Liver (tissue), 9 donors: ENCODE results near the gene GALNT9. TPM values are rescaled to one million over a fixed set of nuclear protein-coding genes. Genes with fewer than 3 reads are reported as not detected.

Source experiments
- DNase-seq: peaks from one replicate; pipeline ENCODE4 v3.0.0-alpha.2; 2017; ENCODE audit warnings: low spot score
- H3K27ac ChIP-seq, 2 donors: one replicate each; pipeline ENCODE4 v1.7.0; 2013; ENCODE audit warnings: inconsistent platforms in 2 of 2, low read length in 2 of 2, control low read depth in 1 of 2, low read depth in 1 of 2, mild to moderate bottlenecking in 1 of 2
- H3K27me3 ChIP-seq, 4 donors: one replicate each; pipeline versions ENCODE4 v1.6.1 to v1.7.0; 2013; ENCODE audit warnings: low read length in 3 of 4, inconsistent platforms in 1 of 4, mild to moderate bottlenecking in 1 of 4, moderate library complexity in 1 of 4; ENCODE audit not compliant: control insufficient read depth in 4 of 4, insufficient read depth in 4 of 4
- H3K36me3 ChIP-seq, 4 donors: one replicate each; pipeline versions ENCODE4 v1.6.1 to v1.7.0; 2013; ENCODE audit warnings: low read length in 3 of 4, mild to moderate bottlenecking in 3 of 4, low read depth in 1 of 4, moderate library complexity in 1 of 4; ENCODE audit not compliant: control insufficient read depth in 4 of 4, insufficient read depth in 3 of 4
- H3K4me1 ChIP-seq, 4 donors: one replicate each; pipeline versions ENCODE4 v1.6.1 to v1.7.0; 2013; ENCODE audit warnings: low read length in 3 of 4, mild to moderate bottlenecking in 3 of 4, moderate library complexity in 1 of 4; ENCODE audit not compliant: control insufficient read depth in 4 of 4, insufficient read depth in 4 of 4
- H3K4me3 ChIP-seq, 3 donors: one replicate each; pipeline versions ENCODE4 v1.6.1 to v1.7.0; 2013; ENCODE audit warnings: low read length in 3 of 3, control low read depth in 1 of 3, low read depth in 1 of 3, mild to moderate bottlenecking in 1 of 3
- H3K9ac ChIP-seq, 2 donors: one replicate each; pipeline ENCODE4 v1.7.0; 2013; ENCODE audit warnings: low read length in 2 of 2, mild to moderate bottlenecking in 2 of 2, moderate library complexity in 2 of 2, control low read depth in 1 of 2, low read depth in 1 of 2
- H3K9me3 ChIP-seq, 4 donors: one replicate each; pipeline versions ENCODE4 v1.6.1 to v1.7.0; 2013; ENCODE audit warnings: low read length in 3 of 4; ENCODE audit not compliant: control insufficient read depth in 4 of 4
- EGR1 ChIP-seq, 2 donors: IDR thresholded peaks; 2 replicates each; pipeline ENCODE4 v1.6.1; 2016 to 2018; ENCODE audit warnings: antibody characterized with exemption in 2 of 2, low read depth in 2 of 2
- FOXA1 ChIP-seq: IDR thresholded peaks from 2 replicates; pipeline ENCODE4 v1.6.1; 2016; ENCODE audit warnings: antibody characterized with exemption
- FOXA2 ChIP-seq: IDR thresholded peaks from 2 replicates; pipeline ENCODE4 v1.6.1; 2016; ENCODE audit warnings: antibody characterized with exemption
- GABPA ChIP-seq, 2 donors: IDR thresholded peaks in 1 of 2; conservative IDR thresholded peaks in 1 of 2; 2 replicates each; pipeline ENCODE4 v1.6.1; 2016; ENCODE audit warnings: antibody characterized with exemption in 2 of 2, mild to moderate bottlenecking in 1 of 2, moderate library complexity in 1 of 2
- HNF4A ChIP-seq, 2 donors: conservative IDR thresholded peaks; 2 replicates each; pipeline ENCODE4 v1.6.1; 2016; ENCODE audit warnings: antibody characterized with exemption in 2 of 2, mild to moderate bottlenecking in 2 of 2
- HNF4G ChIP-seq: IDR thresholded peaks from 2 replicates; pipeline ENCODE4 v1.6.1; 2016; ENCODE audit warnings: antibody characterized with exemption
- JUND ChIP-seq, 2 donors: IDR thresholded peaks; 2 replicates each; pipeline ENCODE4 v1.6.1; 2016; ENCODE audit warnings: antibody characterized with exemption in 2 of 2
- NR2F2 ChIP-seq: IDR thresholded peaks from 2 replicates; pipeline ENCODE4 v1.6.1; 2016; ENCODE audit warnings: antibody characterized with exemption
- RAD21 ChIP-seq, 2 donors: IDR thresholded peaks; 2 replicates each; pipeline ENCODE4 v1.6.1; 2016; ENCODE audit warnings: antibody characterized with exemption in 2 of 2, mild to moderate bottlenecking in 2 of 2
- RXRA ChIP-seq, 2 donors: IDR thresholded peaks; 2 replicates each; pipeline ENCODE4 v1.6.1; 2017 to 2018; ENCODE audit warnings: antibody characterized with exemption in 2 of 2, mild to moderate bottlenecking in 1 of 2
- SP1 ChIP-seq: IDR thresholded peaks from 2 replicates; pipeline ENCODE4 v1.6.1; 2018; ENCODE audit warnings: antibody characterized with exemption, mild to moderate bottlenecking
- TAF1 ChIP-seq: conservative IDR thresholded peaks from 2 replicates; pipeline ENCODE4 v1.6.1; 2016; ENCODE audit warnings: antibody characterized with exemption, mild to moderate bottlenecking
- YY1 ChIP-seq: IDR thresholded peaks from 2 replicates; pipeline ENCODE4 v1.6.1; 2016; ENCODE audit warnings: antibody characterized with exemption, mild to moderate bottlenecking
- WGBS: extraction: QIAGEN DNeasy Blood & Tissue Kit; methylation state at CpG from one replicate; pipeline ENCODE4 v1.1.7; 2013; 5-methylcytosine and 5-hydroxymethylcytosine counted together
- polyA plus RNA-seq, 2 donors: library from polyadenylated mRNA; stranded (reverse) in 1 of 2; unstranded in 1 of 2; fragments of 200-250 nt in 1 of 2; fragments of >200 nt in 1 of 2; fragmentation: Nextera tagmentation in 1 of 2; extraction: Ambion mirVana in 1 of 2; gene quantifications; one replicate each; pipeline versions ENCODE4 v1.2.1 to v1.2.3, GENCODE V29; 2013 to 2015
- total RNA-seq, 2 donors: library from RNA; depleted of rRNA; stranded (reverse); fragments of >200 nt; gene quantifications; one replicate each; pipeline ENCODE4 v1.2.3, GENCODE V29; 2014
- TF ChIP-seq, protein P1 (sequence below): IDR thresholded peaks from 2 replicates; pipeline ENCODE4 v1.6.1; 2016; ENCODE audit warnings: antibody characterized with exemption
- TF ChIP-seq, protein P2 (sequence below): IDR thresholded peaks from 2 replicates; pipeline ENCODE4 v1.6.1; 2016; ENCODE audit warnings: antibody characterized with exemption
- TF ChIP-seq, protein P3 (sequence below): IDR thresholded peaks from 2 replicates; pipeline ENCODE4 v1.6.1; 2016; ENCODE audit warnings: antibody characterized with exemption
- TF ChIP-seq, protein P4 (sequence below): fragments of 150-350 bp; IDR thresholded peaks from 2 replicates; pipeline ENCODE4 v1.5.1; 2017; ENCODE audit warnings: improper control_type of control experiment, low read depth, low read length; ENCODE audit not compliant: missing input control
- TF ChIP-seq, protein P5 (sequence below): IDR thresholded peaks from 2 replicates; pipeline ENCODE4 v1.6.1; 2016; ENCODE audit warnings: antibody characterized with exemption, mild to moderate bottlenecking
- donor health status: healthy.
- donor health status: healthy.
- donor health status: healthy.
- donor health status: healthy.
- donor health status: healthy.

Gene GALNT9
- total and polyA plus RNA-seq, 4 donors, result 0.05 to 0.25 (median 0.09) TPM; not detected in 1

GRCh38 chr12:132346471-132347175 lies 17.2 kb upstream of the GALNT9 start (continued):
- no peak for TF ChIP-seq JUND (IDR thresholded peaks at IDR 0.05)
- TF ChIP-seq, protein P1, sequence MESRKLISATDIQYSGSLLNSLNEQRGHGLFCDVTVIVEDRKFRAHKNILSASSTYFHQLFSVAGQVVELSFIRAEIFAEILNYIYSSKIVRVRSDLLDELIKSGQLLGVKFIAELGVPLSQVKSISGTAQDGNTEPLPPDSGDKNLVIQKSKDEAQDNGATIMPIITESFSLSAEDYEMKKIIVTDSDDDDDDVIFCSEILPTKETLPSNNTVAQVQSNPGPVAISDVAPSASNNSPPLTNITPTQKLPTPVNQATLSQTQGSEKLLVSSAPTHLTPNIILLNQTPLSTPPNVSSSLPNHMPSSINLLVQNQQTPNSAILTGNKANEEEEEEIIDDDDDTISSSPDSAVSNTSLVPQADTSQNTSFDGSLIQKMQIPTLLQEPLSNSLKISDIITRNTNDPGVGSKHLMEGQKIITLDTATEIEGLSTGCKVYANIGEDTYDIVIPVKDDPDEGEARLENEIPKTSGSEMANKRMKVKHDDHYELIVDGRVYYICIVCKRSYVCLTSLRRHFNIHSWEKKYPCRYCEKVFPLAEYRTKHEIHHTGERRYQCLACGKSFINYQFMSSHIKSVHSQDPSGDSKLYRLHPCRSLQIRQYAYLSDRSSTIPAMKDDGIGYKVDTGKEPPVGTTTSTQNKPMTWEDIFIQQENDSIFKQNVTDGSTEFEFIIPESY, result no peak
- TF ChIP-seq, protein P2, sequence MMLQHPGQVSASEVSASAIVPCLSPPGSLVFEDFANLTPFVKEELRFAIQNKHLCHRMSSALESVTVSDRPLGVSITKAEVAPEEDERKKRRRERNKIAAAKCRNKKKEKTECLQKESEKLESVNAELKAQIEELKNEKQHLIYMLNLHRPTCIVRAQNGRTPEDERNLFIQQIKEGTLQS, result no peak

DNA sequence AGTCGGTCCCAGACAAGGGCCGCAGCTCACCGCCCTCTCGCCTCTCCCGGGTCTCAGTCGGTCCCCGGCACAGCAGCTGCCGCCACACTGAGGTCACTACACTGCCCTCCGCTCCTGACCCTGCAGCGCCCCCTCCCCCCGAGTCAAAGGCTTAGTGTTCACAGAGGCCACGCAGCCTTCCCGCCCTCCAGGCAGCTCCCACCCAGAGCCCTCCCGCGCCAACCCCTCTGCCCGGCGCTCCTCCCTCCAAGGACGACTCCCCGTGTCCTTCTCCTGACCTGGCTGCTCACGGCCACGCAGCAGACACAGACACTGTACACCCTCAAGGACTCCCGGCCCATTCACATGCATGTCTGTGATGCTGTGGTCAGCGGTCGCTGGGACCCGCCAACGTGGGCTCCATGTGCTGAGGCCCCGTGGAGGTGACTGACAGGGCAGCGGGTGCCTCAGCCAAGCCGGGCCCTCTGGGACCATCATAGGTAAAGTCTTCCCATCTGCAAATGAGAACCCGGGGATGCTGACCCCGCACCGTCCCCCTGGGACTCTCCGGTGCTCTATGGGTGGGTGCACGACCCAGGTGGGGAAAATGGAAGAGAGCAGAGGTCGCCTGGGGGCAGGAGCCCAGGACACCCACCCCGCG lies 16.3 kb upstream of the GALNT9 start:
- H3K4me3 ChIP-seq, result no peak overlapping the region
- no peaks in the 10 kb centered on the region for H3K36me3 ChIP-seq
- H3K4me1 ChIP-seq, result no peaks in the 10 kb centered on the region
- TF ChIP-seq SP1, result no peak
- WGBS, result 68% methylated on average over 37 of the region's 37 CpGs
- DNase-seq, result no peak
- no peaks in the 10 kb centered on the region for H3K9me3 ChIP-seq
- no peak overlapping the region for H3K9ac ChIP-seq
- no peak overlapping the region for H3K27ac ChIP-seq
- H3K27me3 ChIP-seq, result no peaks in the 10 kb centered on the region

GRCh38 chr12:132345126-132345525 lies 15.7 kb upstream of the GALNT9 start:
- Histone ChIP-seq H3K4me1 (no peaks in the 10 kb centered on the region), H3K36me3 (no peaks in the 10 kb centered on the region), H3K9me3 (no peaks in the 10 kb centered on the region), H3K4me3 (no peak overlapping the region), H3K9ac (no peak overlapping the region), H3K27ac (no peak overlapping the region), H3K27me3 (no peaks in the 10 kb centered on the region)
- 41% methylated on average over 17 of the region's 17 CpGs for WGBS
- DNase-seq, result no peak
- TF ChIP-seq NR2F2 (no peak), FOXA1 (no peak), SP1 (no peak), HNF4G (no peak), HNF4A (conservative IDR thresholded peaks at IDR 0.05) (no peak), RAD21 (IDR thresholded peaks at IDR 0.05) (no peak), FOXA2 (no peak), RXRA (IDR thresholded peaks at IDR 0.05) (no peak), YY1 (no peak), TAF1 (no peak), GABPA (IDR thresholded peaks at IDR 0.05 in 1 of 2, conservative IDR thresholded peaks at IDR 0.05 in 1 of 2) (no peak), JUND (IDR thresholded peaks at IDR 0.05) (no peak), EGR1 (IDR thresholded peaks at IDR 0.05; ENCODE audit: low read depth in 2 of 2) (no peak)
- TF ChIP-seq, protein P1, result no peak
- TF ChIP-seq, protein P3, sequence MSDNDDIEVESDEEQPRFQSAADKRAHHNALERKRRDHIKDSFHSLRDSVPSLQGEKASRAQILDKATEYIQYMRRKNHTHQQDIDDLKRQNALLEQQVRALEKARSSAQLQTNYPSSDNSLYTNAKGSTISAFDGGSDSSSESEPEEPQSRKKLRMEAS, result no peak
- TF ChIP-seq, protein P4, sequence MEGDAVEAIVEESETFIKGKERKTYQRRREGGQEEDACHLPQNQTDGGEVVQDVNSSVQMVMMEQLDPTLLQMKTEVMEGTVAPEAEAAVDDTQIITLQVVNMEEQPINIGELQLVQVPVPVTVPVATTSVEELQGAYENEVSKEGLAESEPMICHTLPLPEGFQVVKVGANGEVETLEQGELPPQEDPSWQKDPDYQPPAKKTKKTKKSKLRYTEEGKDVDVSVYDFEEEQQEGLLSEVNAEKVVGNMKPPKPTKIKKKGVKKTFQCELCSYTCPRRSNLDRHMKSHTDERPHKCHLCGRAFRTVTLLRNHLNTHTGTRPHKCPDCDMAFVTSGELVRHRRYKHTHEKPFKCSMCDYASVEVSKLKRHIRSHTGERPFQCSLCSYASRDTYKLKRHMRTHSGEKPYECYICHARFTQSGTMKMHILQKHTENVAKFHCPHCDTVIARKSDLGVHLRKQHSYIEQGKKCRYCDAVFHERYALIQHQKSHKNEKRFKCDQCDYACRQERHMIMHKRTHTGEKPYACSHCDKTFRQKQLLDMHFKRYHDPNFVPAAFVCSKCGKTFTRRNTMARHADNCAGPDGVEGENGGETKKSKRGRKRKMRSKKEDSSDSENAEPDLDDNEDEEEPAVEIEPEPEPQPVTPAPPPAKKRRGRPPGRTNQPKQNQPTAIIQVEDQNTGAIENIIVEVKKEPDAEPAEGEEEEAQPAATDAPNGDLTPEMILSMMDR, result no peak
- TF ChIP-seq, protein P2, result no peak
- TF ChIP-seq, protein P5, sequence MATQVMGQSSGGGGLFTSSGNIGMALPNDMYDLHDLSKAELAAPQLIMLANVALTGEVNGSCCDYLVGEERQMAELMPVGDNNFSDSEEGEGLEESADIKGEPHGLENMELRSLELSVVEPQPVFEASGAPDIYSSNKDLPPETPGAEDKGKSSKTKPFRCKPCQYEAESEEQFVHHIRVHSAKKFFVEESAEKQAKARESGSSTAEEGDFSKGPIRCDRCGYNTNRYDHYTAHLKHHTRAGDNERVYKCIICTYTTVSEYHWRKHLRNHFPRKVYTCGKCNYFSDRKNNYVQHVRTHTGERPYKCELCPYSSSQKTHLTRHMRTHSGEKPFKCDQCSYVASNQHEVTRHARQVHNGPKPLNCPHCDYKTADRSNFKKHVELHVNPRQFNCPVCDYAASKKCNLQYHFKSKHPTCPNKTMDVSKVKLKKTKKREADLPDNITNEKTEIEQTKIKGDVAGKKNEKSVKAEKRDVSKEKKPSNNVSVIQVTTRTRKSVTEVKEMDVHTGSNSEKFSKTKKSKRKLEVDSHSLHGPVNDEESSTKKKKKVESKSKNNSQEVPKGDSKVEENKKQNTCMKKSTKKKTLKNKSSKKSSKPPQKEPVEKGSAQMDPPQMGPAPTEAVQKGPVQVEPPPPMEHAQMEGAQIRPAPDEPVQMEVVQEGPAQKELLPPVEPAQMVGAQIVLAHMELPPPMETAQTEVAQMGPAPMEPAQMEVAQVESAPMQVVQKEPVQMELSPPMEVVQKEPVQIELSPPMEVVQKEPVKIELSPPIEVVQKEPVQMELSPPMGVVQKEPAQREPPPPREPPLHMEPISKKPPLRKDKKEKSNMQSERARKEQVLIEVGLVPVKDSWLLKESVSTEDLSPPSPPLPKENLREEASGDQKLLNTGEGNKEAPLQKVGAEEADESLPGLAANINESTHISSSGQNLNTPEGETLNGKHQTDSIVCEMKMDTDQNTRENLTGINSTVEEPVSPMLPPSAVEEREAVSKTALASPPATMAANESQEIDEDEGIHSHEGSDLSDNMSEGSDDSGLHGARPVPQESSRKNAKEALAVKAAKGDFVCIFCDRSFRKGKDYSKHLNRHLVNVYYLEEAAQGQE, result no peak
